GM12875 (cell line): Measurements from ENCODE around the gene C16orf95.
"Not testable (repeated sequence)": the region's sequence is repeated elsewhere in the genome, so short reads cannot be mapped to it uniquely, and the experiment has no call there.

Experiments
- H3K4me3 ChIP-seq: one replicate; pipeline ENCODE4 v1.5.1; 2011; ENCODE audit warnings: low read depth, low read length, control low read depth
- CTCF ChIP-seq: IDR thresholded peaks from 2 replicates; pipeline ENCODE4 v1.5.1; 2011; ENCODE audit warnings: low read depth, mild to moderate bottlenecking, control low read depth, inconsistent platforms, low read length, moderate library complexity, borderline replicate concordance; ENCODE audit not compliant: insufficient read depth

The C16orf95 gene

DNA sequence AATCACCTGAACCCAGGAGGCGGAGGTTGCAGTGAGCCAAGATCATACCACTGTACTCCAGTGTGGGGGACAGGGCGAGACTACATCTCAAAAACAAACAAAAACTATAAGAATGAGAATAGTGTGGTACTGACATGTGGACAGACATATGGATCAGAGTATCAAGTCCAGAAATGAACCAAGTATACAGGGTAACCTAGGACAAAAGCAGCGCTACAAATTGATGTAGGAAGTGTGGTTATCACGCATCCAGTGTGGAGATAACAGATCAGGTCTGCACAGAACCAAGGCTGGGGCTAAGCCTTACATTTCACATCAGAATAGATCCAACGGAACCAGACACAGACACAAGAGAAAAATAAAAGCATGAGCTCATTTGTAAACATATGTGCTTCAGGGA is 23.0 kb upstream of the C16orf95 start:
- no peak for TF ChIP-seq CTCF
- no peak overlapping the region for H3K4me3 ChIP-seq

- H3K4me3 ChIP-seq: not testable (repeated sequence)
Observed at GRCh38 chr16:87339724-87340105, 22.5 kb upstream of the C16orf95 start.

GRCh38 chr16:87339086-87339723 is 22.0 kb upstream of the C16orf95 start:
- no peak overlapping the region for H3K4me3 ChIP-seq
- TF ChIP-seq CTCF: no peak

GRCh38 chr16:87338155-87338765 is 21.1 kb upstream of the C16orf95 start:
- no peak overlapping the region for H3K4me3 ChIP-seq
- no peak for TF ChIP-seq CTCF

DNA sequence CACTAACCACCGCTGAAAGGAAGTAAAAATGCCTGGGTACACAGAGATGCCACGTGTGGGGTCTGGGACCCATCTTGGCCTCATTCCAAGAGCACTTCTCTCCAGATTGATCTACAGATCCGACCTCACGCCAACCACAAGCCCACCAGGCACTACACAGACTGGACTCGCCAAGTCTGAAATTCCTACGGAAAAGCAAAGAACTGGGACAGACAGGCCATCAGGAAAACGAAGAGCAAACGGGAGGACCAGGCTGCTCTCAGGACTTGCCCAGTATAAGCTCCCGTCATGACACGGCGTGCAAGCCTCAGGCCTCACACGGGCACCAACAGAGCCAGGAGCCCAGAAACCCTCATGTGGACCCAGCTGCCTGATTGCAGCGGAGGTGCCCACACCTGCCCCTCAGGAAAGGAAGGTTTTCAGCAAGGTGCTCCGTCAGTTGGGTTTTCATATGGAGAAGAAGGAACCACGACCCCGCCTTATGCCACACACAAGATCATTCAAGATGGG is 20.1 kb upstream of the C16orf95 start:
- no peak for TF ChIP-seq CTCF
- H3K4me3 ChIP-seq: no peak overlapping the region

DNA sequence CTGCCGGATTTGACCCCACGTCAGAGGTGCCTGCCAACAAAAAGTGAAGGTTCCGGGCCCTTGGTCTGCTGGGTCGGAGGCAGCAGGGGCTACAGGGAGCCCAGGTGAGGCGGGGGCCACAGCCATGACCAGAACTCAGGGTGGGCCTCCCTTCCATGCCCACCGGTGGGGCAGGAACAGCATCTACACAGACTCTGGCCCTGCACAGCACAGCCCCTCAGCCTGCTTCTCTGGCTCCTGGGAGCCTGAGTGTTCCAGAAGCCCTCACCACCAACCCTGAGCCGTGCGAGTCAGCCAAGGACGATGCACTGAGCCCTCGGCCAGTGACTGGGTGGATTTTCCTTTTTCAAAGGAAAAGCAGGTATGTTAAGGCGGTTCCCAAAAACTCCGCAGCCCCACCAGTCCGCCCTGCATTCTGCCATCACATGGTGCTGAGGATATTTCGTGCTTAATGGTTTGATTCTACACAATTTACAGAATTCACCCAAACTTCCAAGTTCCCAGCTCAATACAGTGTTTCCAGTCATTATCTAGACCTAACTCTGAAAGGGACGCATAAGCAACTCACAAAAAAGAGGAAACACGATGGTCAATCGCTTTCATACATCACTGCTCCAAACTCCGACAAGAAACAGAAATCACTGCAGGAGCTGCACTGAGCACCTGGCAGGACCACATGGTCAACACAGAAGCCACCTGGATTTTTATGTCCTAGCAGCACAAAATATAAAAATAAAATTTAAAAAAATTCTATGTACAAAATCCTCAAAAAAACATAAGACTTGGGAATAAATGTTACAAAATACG is 19.4 kb upstream of the C16orf95 start:
- no peak for TF ChIP-seq CTCF
- H3K4me3 ChIP-seq: no peak overlapping the region

DNA sequence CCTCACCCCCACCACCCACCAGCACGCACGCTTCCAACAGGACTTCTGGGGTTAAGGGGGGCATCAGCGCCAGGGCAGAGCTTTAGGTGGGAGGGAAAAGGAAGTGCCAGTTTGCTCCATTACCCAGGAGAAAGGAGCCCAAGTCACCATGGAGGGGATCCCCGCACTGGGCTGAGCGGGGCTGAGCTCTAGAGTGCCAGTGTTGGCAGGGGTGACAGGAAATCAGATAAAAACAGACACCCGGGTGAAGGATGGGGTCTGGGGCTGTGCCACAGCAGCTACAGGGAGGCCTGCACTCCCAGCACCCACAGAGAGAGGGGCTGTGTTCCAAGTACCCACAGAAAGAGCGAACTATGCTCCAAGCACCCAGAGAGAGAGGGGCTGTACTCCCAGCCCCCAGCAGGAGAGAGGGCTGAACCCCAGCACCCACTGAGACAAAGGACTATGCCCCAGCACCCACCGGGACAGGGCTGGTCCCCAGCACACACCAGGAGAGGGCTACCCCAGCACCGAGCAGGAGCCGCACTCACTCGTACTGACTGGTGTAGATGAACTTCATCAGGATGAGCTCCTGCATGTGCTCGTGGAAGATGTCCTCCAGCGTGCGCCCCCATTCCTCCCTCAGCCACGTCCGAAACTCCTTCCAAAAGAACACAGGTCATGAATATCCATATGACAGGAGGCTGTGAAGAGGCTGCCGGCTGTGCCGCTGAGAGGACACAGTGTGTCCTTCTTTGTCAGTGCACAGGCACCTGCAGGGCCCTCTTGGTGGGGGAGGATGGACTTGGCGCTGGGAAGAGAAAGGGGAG is 18.6 kb upstream of the C16orf95 start:
- no peak for TF ChIP-seq CTCF
- no peak overlapping the region for H3K4me3 ChIP-seq
